IPS-NIHi7 (cell line): ENCODE results near the gene MAD1L1.

Experiments used
- DNase-seq: peaks from one replicate; pipeline ENCODE4 v3.0.0; 2012; ENCODE audit warnings: mixed read lengths; ENCODE audit errors: extremely low spot score

The MAD1L1 gene

DNA sequence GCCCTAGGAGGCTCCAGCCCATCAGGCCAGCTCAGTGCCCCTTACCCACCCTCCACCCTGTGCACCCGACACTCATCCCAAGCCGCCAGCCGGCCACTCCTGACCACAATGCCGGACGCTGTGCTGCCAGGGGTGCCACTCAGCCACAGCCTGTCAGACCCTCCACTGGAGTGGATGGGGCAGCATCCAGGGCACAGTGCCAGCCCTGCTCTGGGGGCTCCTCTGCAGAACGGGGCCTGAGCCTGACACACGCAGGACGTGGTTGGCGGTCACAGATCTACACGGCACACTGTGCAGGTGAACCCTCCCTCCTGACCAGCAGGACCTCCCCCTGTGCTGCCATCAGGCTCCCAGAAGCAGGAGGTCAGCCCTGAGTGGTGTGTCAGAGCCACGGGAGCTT, 114.7 kb downstream of the MAD1L1 start:
- DNase-seq, result no peak

- DNase-seq, result no peak
Observed at GRCh38 chr7:2117646-2118045, 115.1 kb downstream of the MAD1L1 start.

- DNase-seq, result no peak
Observed at GRCh38 chr7:2116989-2117591, 115.7 kb downstream of the MAD1L1 start.

- no peak for DNase-seq
Observed at GRCh38 chr7:2116448-2116810, 116.3 kb downstream of the MAD1L1 start.

DNA sequence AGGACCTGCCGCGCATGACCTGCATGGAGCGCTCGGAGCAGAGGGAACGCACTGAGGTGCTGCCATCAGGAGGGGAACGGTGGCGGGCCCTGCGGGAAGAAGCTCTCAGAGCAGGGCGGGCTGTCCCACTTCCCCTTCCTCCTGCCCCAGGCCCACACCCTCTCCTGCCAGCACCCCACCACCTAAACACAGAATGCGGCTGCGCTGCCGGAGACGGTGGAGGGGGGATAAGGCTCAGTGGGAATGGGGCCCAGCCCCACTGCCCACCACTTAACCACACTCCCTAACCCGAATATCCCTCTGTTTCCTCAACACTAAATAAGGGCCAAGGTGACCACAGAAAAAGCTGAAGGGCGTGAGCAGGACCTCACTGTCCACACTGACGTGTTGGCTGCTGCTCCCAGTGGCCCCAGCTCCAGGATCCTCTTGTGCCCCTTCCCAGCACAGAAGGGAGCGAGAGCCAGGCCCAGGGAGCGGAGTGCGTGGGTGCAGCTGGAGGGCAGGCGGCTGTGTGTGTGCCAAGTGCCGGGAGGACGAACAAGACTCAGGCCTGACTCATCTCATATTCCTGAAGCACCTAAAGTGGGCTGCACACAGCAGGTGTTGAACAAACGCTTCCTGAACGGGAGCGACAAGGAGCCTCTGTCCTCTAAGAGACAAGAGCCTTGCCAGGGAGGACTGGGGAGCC, 116.8 kb downstream of the MAD1L1 start:
- no peak for DNase-seq

DNA sequence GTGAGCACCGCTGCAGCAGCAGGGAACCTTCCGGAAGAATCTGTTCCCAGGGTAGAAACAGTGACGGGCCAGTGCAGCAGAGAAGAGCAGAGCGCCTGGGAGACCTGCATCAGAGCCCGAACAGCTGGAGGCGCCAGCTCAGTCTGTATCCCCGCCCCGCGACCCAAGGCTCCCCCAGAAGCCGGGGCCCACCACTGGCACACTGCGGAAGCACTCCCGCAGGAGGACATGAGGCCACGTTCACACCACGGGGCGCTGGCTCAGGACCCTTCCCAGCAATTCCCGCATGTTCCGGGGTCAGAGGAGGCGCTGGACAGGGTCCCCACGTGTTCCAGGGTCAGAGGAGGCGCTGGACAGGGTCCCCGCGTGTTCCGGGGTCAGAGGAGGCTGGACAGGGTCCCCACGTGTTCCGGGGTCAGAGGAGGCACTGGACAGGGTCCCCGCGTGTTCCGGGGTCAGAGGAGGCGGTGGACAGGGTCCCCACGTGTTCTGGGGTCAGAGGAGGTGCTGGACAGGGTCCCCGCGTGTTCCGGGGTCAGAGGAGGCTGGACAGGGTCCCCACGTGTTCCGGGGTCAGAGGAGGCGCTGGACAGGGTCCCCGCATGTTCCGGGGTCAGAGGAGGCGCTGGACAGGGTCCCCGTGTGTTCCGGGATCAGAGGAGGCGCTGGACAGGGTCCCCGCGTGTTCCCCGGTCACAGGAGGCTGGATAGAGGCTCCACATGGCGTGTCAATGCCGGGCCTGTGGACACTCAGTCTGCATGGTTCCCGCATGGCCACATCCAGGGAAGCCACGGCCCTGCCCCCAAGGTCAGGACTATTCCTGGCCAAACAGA, 117.6 kb downstream of the MAD1L1 start:
- no peak for DNase-seq

DNA sequence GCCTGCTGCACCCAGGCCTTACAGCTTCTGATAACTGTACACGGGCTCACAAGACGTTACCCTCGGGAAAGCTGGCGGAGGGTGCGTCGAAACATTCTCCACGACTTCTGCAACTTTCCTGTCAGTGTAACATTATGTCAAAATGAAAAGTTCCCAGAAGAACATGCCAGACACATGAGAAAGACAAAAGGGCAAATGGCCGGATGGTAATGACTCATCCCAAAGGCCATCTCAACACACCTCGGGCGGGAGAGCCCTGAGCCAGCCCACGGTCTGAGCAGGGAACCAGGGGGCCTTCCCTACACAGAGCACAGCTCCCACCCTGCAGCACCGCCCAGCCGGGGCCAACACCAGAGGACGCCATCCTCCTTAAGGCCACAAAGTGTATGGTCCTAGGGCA, 118.7 kb downstream of the MAD1L1 start:
- no peak for DNase-seq

DNA sequence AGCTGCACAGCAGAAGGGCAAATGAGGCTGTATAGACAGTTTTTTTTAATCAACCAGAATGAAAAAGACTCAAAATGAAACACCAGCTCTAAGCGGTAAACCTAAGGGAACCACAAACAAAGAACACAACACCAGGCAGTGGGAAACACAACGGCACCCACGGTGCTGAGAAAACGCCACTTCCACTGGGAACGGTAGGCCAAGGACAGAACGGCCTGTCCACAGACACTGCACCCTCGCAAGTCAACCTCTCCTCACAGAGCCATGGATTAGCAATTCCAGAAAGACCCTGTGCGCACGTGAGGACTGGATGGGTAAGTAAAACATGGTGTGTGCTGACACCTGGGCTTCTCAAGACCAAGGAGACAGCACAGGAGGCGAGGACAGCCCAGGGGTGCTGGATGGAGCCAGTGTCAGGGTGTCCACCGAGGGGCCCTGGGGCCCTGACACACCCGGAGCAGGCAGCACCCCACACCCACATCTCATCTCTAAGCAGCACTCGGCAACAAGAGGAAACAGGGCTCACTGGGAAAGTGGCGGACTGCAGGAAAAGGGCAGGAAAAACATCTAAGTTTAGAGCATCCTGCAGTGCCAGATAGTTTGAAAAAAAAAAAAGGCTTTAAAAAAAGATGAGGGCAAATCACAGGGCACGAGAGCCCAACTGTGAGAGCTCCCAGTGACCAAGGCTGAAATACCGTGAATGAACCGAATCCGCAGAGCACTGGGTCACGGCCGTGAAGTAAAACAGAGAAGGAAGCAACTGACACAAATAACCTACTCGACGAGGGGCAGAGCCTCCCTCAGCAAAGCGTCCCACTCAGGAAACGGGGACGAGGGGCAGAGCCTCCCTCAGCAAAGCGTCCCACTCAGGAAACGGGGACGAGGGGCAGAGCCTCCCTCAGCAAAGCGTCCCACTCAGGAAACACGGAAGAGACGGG, 120.2 kb downstream of the MAD1L1 start:
- no peak for DNase-seq

DNA sequence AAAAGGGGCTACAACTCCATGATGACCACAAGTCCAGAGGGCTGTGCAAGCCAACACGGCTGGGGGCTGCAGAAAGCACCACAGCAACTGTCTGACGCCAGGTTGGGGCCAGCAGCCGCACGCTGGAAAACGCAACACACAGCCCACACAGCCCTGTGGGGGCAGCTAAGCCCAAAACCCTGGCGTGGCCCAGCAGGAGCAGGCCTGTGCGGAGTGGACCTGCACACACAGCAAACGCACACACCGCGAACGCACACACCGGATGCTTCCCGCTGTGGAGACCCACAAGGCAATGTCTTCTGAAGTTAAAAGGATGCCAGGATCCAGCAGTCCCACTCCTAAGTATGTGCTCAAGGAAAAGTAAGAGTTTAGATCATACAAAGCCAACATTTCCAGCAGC, 121.2 kb downstream of the MAD1L1 start:
- DNase-seq, result no peak

- DNase-seq, result no peak
Observed at GRCh38 chr7:2110610-2111396, 121.9 kb downstream of the MAD1L1 start.

GRCh38 chr7:2109936-2110609, 122.7 kb downstream of the MAD1L1 start:
- no peak for DNase-seq

DNA sequence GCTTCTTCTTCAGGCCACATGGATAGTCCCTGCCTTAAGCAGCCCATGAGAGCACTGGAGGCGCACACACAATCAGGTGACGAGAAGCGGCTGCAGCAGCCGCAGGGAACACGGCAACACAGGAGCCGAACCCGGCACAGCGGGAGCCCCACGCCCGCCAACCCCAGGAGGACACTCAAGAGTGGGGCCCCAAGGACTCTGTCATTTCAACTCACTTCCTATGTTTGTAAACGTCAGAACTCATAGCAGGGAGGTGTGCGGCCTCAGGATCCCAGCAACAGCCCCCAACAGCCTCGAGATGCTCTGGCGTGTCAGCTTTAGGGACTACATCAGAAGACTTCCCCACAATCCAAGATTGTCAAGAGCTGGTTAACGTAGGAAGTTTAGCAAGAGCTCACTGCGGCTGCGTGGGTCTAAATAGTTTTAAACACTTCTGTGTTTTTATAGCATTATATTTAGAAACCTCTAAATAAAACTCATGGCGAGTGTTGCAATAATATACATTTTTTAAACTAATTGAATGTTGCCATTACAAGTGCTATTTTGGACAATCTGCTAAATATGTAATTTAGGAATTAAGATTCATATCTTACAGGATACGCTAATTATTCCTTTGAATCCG, 123.4 kb downstream of the MAD1L1 start:
- no peak for DNase-seq

GRCh38 chr7:2108501-2109250, 124.1 kb downstream of the MAD1L1 start:
- DNase-seq, result no peak

GRCh38 chr7:2108071-2108455, 124.7 kb downstream of the MAD1L1 start:
- DNase-seq, result no peak

GRCh38 chr7:2107386-2108070, 125.2 kb downstream of the MAD1L1 start:
- DNase-seq, result no peak

- no peak for DNase-seq
Observed at GRCh38 chr7:2106924-2107323, 125.8 kb downstream of the MAD1L1 start.

GRCh38 chr7:2106440-2106839, 126.3 kb downstream of the MAD1L1 start:
- no peak for DNase-seq

DNA sequence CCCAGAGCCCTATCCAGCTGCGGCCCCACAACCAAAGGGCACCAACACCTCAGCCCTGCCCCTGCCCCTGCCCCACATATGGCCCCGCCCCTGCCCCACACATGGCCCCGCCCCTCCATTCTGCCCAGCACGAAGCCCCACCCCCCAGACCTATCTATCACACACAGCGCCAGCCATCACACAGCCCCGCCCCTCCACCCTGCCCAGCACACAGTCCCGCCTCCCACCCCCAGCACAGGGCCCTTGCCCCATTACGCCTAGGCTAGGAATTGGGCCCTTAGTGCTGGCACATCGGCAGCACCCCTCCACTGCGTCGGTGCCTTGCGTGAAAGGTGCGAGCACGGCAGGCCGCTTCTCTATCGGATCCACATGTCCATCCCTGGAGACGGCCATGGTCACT, 126.8 kb downstream of the MAD1L1 start:
- peak; percentile 95 for DNase-seq

DNA sequence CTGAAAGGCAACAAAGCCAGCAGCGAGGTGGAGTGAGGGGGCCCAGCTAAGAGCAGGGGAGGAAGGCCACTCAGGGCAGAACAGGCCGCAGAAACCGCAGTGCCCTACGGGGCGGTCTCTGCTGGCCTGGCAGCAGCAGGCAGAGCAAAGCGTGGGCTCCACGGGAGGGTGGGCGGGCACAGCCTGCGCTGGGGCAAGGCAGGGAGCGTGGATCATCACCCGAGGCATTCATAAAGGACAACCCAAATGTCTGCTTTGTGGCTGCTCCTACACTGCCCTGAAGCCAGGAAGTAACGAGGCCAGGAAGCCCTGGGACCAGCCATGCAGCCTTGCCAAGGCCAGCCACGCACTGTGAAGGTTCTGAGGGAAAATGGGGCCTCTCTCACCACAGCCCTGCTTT, 127.5 kb downstream of the MAD1L1 start:
- DNase-seq, result no peak
